Dermis blood vessel endothelial cell (primary cell): ENCODE measurements around the gene MT1B. TPM values are rescaled to one million over a fixed set of nuclear protein-coding genes. Genes with fewer than 3 reads are reported as not detected.
"Not testable (repeated sequence)": the region's sequence is repeated elsewhere in the genome, so short reads cannot be mapped to it uniquely, and the experiment has no call there.

Experiments
- DNase-seq: peaks from one replicate; pipeline ENCODE4 v3.0.0; 2010
- total RNA-seq: library from RNA; depleted of rRNA; stranded (reverse); fragments of >200 nt; gene quantifications from 2 replicates; pipeline ENCODE4 v1.2.3, GENCODE V29; 2014

Gene MT1B
- total RNA-seq, 1 donor from 2014 or later: not detected

DNA sequence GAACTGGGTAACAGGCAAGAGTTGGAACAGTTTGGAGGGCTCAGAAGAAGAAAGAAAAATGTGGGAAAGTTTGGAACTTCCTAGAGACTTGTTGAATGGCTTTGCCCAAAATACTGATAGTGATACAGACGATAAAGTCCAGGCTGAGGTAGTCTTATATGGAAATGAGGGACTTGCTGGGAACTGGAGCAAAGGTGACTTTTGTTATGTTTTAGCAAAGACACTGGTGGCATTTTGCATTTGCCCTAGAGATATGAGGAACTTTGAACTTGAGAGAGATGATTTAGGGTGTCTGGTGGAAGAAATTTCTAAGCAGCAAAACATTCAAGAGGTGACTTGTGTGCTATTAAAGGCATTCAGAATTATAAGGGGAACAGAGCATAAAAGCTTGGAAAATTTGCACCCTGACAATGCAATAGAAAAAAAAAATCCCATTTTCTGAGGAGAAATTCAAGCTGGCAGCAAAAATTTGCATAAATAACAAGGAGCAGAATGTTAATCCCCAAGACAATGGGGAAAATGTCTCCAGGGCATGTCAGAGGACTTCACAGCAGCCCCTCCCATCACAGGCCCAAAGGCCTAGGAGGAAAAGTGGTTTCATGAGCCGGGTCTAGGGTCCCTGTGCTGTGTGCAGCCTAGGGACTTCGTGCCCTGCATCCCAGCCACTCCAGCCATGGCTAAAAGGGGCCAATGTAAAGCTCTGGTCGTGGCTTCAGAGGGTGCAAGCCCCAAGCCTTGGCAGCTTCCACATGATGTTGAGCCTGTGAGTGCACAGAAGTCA lies 29.8 kb upstream of the MT1B start:
- DNase-seq: not testable (repeated sequence)

- DNase-seq: not testable (repeated sequence)
Observed at GRCh38 chr16:56623184-56623583, 28.5 kb upstream of the MT1B start.

DNA sequence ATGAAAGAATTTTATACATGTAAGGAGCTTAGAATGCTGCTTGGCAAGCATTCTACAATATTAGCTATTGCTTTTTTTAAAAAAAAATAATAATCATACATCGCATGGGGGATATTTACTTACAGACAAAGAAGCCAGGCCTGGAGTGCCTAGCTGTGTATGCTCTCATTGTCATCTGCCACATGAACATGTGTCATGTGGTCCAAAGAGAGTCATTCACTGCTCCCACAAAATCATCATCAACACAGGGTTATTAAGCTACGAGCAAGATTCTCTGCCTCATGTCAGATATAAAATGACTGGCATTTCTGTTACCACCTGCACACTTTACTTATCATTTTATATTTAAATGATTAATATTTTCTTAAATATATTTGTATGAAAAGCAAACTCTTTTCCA lies 28.0 kb upstream of the MT1B start:
- DNase-seq: no peak

GRCh38 chr16:56625140-56625942 lies 26.3 kb upstream of the MT1B start, which contains the start of gene MT1E:
Gene MT1E (plus strand): TSS chr16:56625781. CDS start chr16:56625852, 71 bp downstream.
- peak; percentile 81 for DNase-seq

DNA sequence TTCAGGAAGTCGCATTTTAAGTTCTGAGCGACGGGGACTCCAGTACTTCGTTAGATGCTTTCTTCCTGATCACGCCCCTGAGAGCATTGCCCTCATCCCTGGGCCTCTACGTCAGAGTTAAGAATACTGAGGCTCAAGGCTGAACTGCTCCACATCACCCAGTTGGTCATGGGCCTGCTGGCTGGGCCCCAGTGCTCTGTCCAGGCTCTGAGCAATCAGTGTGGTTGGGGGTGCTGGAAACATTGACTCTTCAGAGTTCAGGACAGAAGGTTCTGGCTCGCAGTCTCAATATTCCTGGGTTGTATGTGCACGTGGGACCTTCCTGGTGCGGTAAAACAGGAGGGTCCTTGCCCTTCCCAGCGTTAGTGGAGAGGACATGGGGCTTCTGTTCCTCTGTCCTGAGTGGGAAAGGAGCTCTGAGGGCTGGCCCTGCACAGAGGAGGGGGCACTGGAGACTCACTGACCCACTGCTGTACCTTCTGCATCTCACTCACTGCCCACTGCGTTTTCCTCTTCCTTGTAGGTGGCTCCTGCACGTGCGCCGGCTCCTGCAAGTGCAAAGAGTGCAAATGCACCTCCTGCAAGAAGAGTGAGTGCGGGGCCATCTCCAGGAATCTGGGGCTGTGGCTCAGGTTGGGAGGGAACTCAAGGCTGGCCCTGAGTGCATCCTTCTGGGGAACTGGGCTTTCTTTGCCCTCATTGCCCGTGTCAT lies 25.6 kb upstream of the MT1B start:
- DNase-seq: peak; percentile 63

DNA sequence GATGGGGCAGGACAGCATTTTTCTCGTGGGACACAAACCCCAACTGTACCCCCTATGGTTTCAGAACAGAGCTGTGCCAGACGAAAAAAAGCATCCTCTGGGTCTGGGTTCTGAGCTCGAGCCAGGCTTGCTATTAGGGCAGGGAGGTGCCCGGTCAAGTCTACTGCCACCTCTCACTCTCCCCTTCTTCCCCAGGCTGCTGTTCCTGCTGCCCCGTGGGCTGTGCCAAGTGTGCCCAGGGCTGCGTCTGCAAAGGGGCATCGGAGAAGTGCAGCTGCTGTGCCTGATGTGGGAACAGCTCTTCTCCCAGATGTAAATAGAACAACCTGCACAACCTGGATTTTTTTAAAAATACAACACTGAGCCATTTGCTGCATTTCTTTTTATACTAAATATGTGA lies 25.0 kb upstream of the MT1B start:
- DNase-seq: no peak

DNA sequence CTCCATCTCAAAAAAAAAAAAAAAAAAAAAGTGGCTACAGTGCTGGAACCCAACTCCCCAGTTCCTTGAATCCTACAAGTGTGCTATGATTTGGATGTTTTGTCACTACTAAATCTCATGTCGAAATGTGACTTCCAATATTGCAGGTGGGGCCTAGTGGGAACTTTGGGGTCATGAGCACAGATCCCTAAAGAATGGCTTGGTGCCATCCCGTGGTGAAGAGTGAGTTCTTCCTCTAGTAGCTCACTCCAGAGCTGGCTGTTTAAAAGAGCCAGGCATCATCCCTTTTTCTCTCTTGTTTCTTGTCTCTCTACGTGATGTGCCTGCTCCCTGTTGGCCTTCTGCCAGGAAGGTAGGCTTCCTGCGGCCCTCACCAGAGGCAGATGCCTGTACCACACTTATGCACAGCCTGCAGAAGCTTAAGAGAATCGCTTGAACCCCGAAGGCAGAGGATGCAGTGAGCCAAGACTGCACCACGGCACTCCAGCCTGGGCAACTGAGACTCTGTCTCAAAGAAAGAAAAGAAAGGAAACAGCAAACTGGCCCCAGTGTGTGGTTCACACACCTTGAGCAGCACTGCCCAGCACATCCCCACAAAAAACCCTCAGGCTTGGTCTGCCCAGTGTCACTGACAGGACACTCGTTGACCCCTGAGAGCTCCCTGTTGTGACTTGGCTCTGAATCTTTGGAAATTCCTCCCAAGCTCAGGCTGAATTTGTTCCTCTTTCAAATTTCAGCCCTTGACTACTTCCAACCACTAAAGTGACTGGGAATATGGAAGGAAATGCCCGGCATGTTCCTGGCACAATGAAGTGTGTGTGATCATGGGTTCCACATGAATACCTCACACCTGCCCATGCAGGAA lies 23.0 kb upstream of the MT1B start:
- no peak for DNase-seq

DNA sequence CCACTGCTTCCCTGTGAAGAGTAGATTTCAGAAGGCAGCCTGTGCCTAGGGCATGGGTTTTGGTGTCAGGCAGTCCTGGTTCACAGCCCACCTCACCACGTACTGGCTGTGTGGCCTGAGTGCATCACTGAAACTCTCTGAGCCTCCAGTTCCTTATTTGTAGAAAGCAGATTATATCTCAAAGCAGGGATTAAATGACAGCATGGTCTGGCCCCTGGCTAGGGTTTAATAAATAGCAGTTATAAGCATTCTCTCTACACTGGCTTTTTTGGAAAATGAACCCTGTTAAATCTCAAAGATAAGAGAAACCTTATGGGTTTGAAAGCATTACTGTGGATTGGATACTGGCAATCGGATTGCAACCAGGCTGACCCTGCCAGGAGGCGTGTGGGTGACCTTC lies 22.2 kb upstream of the MT1B start:
- DNase-seq: no peak

DNA sequence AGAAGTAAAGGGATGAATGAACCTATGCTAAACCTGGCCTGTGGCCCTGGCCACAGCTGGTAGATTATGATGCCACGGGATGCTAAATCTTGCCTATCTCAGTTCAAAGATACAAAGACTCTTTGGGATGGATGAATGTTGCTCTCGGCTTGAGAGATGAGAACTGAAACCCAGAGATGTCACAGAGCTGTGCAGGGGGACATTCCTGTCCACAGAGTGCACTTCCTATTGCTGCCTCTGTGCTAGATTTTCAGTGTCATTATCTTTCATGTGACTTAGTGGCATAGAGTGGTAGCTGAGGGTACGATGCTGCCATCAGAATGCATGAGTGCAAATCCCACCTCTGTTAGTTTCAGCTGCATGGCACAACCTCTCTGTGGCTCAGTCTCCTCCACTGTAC lies 21.6 kb upstream of the MT1B start:
- DNase-seq: no peak

GRCh38 chr16:56631197-56631596 lies 20.5 kb upstream of the MT1B start:
- no peak for DNase-seq

DNA sequence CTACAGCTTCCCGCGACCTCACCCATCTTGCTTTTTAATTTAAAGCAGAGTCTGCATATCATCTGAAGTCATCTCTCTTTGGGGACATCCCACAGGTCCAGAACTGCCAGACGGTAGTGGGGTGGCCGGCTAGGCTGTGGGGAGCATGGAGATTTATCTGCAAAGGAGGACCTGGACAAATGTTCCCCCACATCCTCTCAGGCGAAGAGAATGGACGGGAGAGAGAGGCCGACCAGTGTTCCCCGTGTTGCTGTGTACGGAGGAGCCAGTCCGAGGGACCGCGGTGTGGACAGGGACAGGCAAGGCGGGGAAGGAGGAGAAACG lies 19.9 kb upstream of the MT1B start:
- no peak for DNase-seq

DNA sequence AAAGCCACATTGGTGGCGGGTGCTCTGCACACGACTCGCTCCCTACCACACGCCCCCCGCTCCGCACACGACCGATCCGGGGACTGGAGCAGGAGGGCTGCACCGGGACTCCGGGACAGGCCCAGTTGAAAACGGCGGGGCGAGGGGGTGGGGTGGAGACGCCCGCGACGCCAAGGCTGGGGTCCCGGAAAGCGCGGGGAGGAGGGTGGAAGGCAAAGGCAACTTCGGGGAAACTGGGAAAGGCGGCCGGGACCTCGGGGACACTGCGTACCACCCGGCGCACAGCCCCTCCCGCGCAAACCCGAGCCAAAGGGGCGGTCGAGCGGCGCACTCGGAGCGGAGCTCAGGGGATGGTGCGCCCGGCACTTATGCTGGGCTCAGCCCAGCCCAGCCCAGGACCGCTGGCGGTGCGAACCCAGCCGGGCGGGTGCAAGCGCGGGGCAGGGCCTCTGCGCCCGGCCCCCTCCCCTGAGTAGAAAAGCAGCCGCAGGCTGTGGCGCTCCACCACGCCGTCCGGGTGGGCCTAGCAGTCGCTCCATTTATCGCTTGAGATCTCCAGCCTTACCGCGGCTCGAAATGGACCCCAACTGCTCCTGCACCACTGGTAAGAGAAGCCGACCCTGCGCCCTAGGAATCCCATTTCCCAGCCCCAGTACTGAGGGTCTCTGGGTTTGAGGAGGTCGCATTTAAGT lies 19.4 kb upstream of the MT1B start, which contains the start of gene MT1M:
MT1M (plus strand) TSS at position 504 of the 692 bp plus-strand sequence; CDS start at position 577, 73 bp downstream.
- peak; percentile 46 for DNase-seq

GRCh38 chr16:56632848-56633365 lies 18.8 kb upstream of the MT1B start:
- DNase-seq: no peak

GRCh38 chr16:56633535-56633934 lies 18.2 kb upstream of the MT1B start:
- DNase-seq: no peak

GRCh38 chr16:56634715-56635440 lies 16.8 kb upstream of the MT1B start:
- peak; percentile 16 for DNase-seq

DNA sequence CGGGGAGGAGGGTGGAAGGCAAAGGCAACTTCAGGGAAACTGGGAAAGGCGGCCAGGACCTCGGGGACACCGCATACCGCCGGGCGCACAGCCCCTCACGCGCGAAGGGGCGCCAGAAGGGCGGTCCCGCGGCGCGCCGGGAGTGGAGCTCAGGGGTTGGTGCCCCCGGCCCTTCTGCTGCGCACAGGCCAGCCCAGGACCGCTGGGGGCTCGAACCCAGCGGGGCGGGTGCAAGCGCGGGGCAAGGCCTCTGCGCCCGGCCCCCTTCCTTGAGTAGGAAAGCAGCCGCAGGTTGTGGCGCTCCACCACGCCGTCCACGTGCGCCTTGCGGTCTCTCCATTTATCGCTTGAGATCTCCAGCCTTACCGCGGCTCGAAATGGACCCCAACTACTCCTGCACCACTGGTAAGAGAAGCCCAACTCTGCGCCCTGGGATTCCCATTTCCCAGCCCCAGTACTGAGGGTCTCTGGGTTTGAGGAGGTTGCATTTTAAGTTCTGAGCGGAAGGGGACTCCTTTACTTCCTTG lies 16.2 kb upstream of the MT1B start:
- no peak for DNase-seq

DNA sequence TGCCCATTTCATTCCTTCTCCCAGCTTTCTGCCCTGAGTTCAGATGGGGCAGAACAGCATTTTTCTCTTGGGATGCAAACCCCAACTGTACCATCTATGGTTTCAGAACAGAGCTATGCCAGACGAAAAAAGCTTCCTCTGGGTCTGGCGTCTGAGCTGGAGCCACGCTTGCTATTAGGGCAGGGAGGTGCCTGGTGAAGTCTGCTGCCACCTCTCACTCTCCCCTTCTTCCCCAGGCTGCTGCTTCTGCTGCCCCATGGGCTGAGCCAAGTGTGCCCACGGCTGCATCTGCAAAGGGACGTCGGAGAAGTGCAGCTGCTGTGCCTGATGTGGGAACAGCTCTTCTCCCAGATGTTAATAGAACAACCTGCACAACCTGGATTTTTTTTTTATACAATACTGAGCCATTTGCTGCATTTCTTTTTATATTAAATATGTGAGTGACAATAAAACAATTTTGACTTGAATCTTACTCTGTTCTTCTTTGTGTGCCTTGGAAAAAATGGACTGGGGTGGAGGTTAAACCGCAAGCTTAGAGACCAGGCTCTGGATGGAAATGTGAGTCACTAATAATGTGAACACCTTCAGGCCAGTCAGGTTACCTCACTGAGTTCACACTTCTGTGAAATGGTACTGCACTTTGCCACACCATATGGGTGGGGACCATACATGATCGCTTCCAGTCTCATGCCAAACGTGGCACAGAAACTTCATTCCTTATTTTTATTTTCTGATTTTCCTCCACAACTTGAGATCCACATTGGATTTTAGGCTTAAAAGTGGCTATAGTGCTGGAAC lies 14.9 kb upstream of the MT1B start:
- no peak for DNase-seq

- DNase-seq: peak; percentile 58
Observed at GRCh38 chr16:56637814-56638750, 13.6 kb upstream of the MT1B start, which contains the start of gene MT1A. Gene MT1A (plus strand): TSS chr16:56638666. CDS start chr16:56638739, 73 bp downstream.
